HEK293 (cell line): ENCODE results near the gene BACH2.

Experiments used
- CTCF ChIA-PET: fragments of 350-600 bp; formaldehyde crosslinking; extraction: SDS; loops from one replicate; lab custom pipeline; 2021; ENCODE audit warnings: antibody characterized with exemption; lab: Yijun Ruan, JAX
- POLR2A ChIA-PET: fragments of 300-600 bp; formaldehyde crosslinking; extraction: SDS; loops from one replicate; lab custom pipeline; 2020; ENCODE audit warnings: antibody characterized with exemption, inconsistent platforms; lab: Yijun Ruan, JAX
- H3K27ac ChIP-seq: fragments of 200-500 bp; sonication (Bioruptor generic); 2 replicates; pipeline ENCODE4 v1.5.1; 2014; ENCODE audit warnings: low read depth, low read length, control low read depth, inconsistent platforms; ENCODE audit errors: extremely low read depth
- H3K36me3 ChIP-seq, 2 experiments: fragments of 200-500 bp in 1 of 2; sonication (Bioruptor generic) in 1 of 2; 1 replicate in 1 of 2; 2 replicates in 1 of 2; pipeline ENCODE4 v1.5.1; 2014 to 2017; ENCODE audit warnings: inconsistent platforms in 2 of 2, low read length in 2 of 2; ENCODE audit not compliant: control insufficient read depth in 2 of 2, insufficient read depth in 1 of 2
- H3K4me1 ChIP-seq: fragments of 200-500 bp; sonication (Bioruptor generic); 2 replicates; pipeline ENCODE4 v1.5.1; 2014; ENCODE audit warnings: mild to moderate bottlenecking, low read length, inconsistent platforms; ENCODE audit not compliant: control insufficient read depth, insufficient read depth
- H3K4me3 ChIP-seq: 2 replicates; pipeline ENCODE4 v1.5.1; 2011; ENCODE audit warnings: low read depth, mild to moderate bottlenecking, control low read depth, low read length, moderate library complexity
- H3K9me3 ChIP-seq: fragments of 200-500 bp; sonication (Bioruptor generic); 2 replicates; pipeline ENCODE4 v1.5.1; 2014; ENCODE audit warnings: low read depth, low read length, inconsistent platforms; ENCODE audit not compliant: control insufficient read depth, insufficient read depth
- GLI4 ChIP-seq: fragments of 450-650 bp; formaldehyde crosslinking; IDR thresholded peaks from 2 replicates; pipeline ENCODE4 v1.5.1; 2016; ENCODE audit warnings: missing biosample characterization, missing genetic modification characterization
- KLF9 ChIP-seq: fragments of 450-650 bp; formaldehyde crosslinking; IDR thresholded peaks from 2 replicates; pipeline ENCODE4 v1.5.1; 2016; ENCODE audit warnings: missing biosample characterization, missing genetic modification characterization, low read depth
- SETDB1 ChIP-seq: IDR thresholded peaks from one replicate; pipeline ENCODE4 v1.6.1; 2017; ENCODE audit warnings: mild to moderate bottlenecking, low read length, moderate library complexity, mixed read lengths; ENCODE audit not compliant: insufficient read length
- TCF7L2 ChIP-seq: IDR thresholded peaks from 2 replicates; pipeline ENCODE4 v1.6.1; 2011; ENCODE audit warnings: low read depth, mild to moderate bottlenecking, inconsistent platforms, low read length, moderate library complexity, borderline replicate concordance
- TRIM28 ChIP-seq: IDR thresholded peaks from 2 replicates; pipeline ENCODE4 v1.6.1; 2011; ENCODE audit warnings: low read length, control low read depth, borderline replicate concordance
- YY2 ChIP-seq: fragments of 450-650 bp; formaldehyde crosslinking; IDR thresholded peaks from 2 replicates; pipeline ENCODE4 v1.5.1; 2016; ENCODE audit warnings: missing biosample characterization, missing genetic modification characterization
- ZBTB20 ChIP-seq: fragments of 450-650 bp; formaldehyde crosslinking; IDR thresholded peaks from 2 replicates; pipeline ENCODE4 v1.5.1; 2016; ENCODE audit warnings: missing biosample characterization, missing genetic modification characterization
- ZBTB26 ChIP-seq: fragments of 450-650 bp; formaldehyde crosslinking; optimal IDR thresholded peaks from 2 replicates; pipeline ENCODE3; 2016; ENCODE audit warnings: missing biosample characterization, mild to moderate bottlenecking, missing genetic modification characterization
- ZNF19 ChIP-seq: fragments of 450-650 bp; formaldehyde crosslinking; IDR thresholded peaks from 2 replicates; pipeline ENCODE4; 2016; ENCODE audit warnings: missing biosample characterization, missing genetic modification characterization, low read depth
- ZNF324 ChIP-seq: fragments of 450-650 bp; formaldehyde crosslinking; IDR thresholded peaks from 2 replicates; pipeline ENCODE4 v1.5.1; 2016; ENCODE audit warnings: missing biosample characterization, missing genetic modification characterization
- ZNF366 ChIP-seq: fragments of 450-650 bp; formaldehyde crosslinking; conservative IDR thresholded peaks from 2 replicates; pipeline ENCODE4 v1.5.1; 2016; ENCODE audit warnings: missing biosample characterization, missing genetic modification characterization
- ZNF398 ChIP-seq: fragments of 450-650 bp; formaldehyde crosslinking; IDR thresholded peaks from 2 replicates; pipeline ENCODE4 v1.5.1; 2017; ENCODE audit warnings: missing biosample characterization, missing genetic modification characterization
- ZNF488 ChIP-seq: fragments of 450-650 bp; formaldehyde crosslinking; IDR thresholded peaks from 2 replicates; pipeline ENCODE4 v1.5.1; 2016; ENCODE audit warnings: missing biosample characterization, missing genetic modification characterization
- ZNF544 ChIP-seq: fragments of 450-650 bp; formaldehyde crosslinking; IDR thresholded peaks from 2 replicates; pipeline ENCODE4 v1.5.0; 2017; ENCODE audit warnings: missing biosample characterization, missing genetic modification characterization
- ZNF623 ChIP-seq: fragments of 450-650 bp; formaldehyde crosslinking; IDR thresholded peaks from 2 replicates; pipeline ENCODE4 v1.5.1; 2016; ENCODE audit warnings: missing biosample characterization, missing genetic modification characterization
- ZNF707 ChIP-seq: fragments of 450-650 bp; formaldehyde crosslinking; IDR thresholded peaks from 2 replicates; pipeline ENCODE4 v1.5.1; 2016; ENCODE audit warnings: missing biosample characterization, missing genetic modification characterization
- ZNF776 ChIP-seq: fragments of 450-650 bp; formaldehyde crosslinking; IDR thresholded peaks from 2 replicates; pipeline ENCODE4 v1.5.0; 2017; ENCODE audit warnings: missing biosample characterization, missing genetic modification characterization, borderline replicate concordance
- ZNF777 ChIP-seq: fragments of 450-650 bp; formaldehyde crosslinking; IDR thresholded peaks from 2 replicates; pipeline ENCODE4 v1.5.1; 2017; ENCODE audit warnings: missing biosample characterization, missing genetic modification characterization, borderline replicate concordance

The BACH2 gene

GRCh38 chr6:89970072-89970471, 326.6 kb downstream of the BACH2 start:
- ChIA-PET POLR2A (no interaction called here), CTCF (interaction anchor here (0.6 to 3.1 kb wide), 28 partner anchors 8 to 1028 kb away, joined by 3 to 19 read pairs (median 4); no protein-coding TSS in a partner anchor)
- no peak for TF ChIP-seq GLI4 (tag by site-specific recombination)
- Histone ChIP-seq H3K4me3 (no peak overlapping the region), H3K4me1 (no peaks in the 10 kb centered on the region; the same call in 1 of the 2 replicates), H3K9me3 (no peaks in the 10 kb centered on the region), H3K36me3 (no peaks in the 10 kb centered on the region), H3K27ac (no peak overlapping the region)

- no peaks in the 10 kb centered on the region for H3K36me3 ChIP-seq
- ChIA-PET POLR2A (no interaction called here), CTCF (interaction anchor here (0.5 to 2.6 kb wide), 5 partner anchors 11 to 320 kb away, joined by 3 to 20 read pairs (median 4); no protein-coding TSS in a partner anchor)
- H3K4me3 ChIP-seq, result no peak overlapping the region
- no peaks in the 10 kb centered on the region; the same call in 1 of the 2 replicates for H3K4me1 ChIP-seq
- no peak overlapping the region for H3K27ac ChIP-seq
- TF ChIP-seq ZNF777 (tag by site-specific recombination) (no peak), ZNF324 (no peak), ZNF488 (tag by site-specific recombination) (no peak), ZNF19 (tag by site-specific recombination) (no peak), KLF9 (tag by site-specific recombination) (no peak), TCF7L2 (no peak), ZNF544 (tag by site-specific recombination) (no peak), ZNF776 (tag by site-specific recombination) (no peak), ZBTB20 (tag by site-specific recombination) (no peak), SETDB1 (no peak), ZNF707 (tag by site-specific recombination) (no peak), GLI4 (tag by site-specific recombination) (no peak), ZNF366 (tag by site-specific recombination) (no peak), ZNF623 (tag by site-specific recombination) (no peak)
- no peaks in the 10 kb centered on the region for H3K9me3 ChIP-seq
Measured at GRCh38 chr6:89966913-89967312, 329.7 kb downstream of the BACH2 start.

- Histone ChIP-seq H3K9me3 (no peaks in the 10 kb centered on the region), H3K36me3 (no peaks in the 10 kb centered on the region), H3K4me3 (no peak overlapping the region), H3K4me1 (no peaks in the 10 kb centered on the region; the same call in 1 of the 2 replicates), H3K27ac (no peak overlapping the region)
- ChIA-PET POLR2A (no interaction called here), CTCF (interaction anchor here (0.7 to 2.6 kb wide), 5 partner anchors 9 to 320 kb away, joined by 3 to 20 read pairs (median 4); no protein-coding TSS in a partner anchor)
- 0 out of 2 replicates have a peak, but pooled peaks have one; percentile 34 for TF ChIP-seq YY2 (tag by site-specific recombination)
- TF ChIP-seq TRIM28, result no peak
Measured at GRCh38 chr6:89966228-89966544, 330.5 kb downstream of the BACH2 start.

- no peaks in the 10 kb centered on the region for H3K4me1 ChIP-seq
- no peaks in the 10 kb centered on the region for H3K9me3 ChIP-seq
- H3K4me3 ChIP-seq, result no peak overlapping the region
- H3K36me3 ChIP-seq, result no peaks in the 10 kb centered on the region
- POLR2A ChIA-PET, result no interaction called here
- TF ChIP-seq ZBTB26 (tag by site-specific recombination) (no peak), ZNF398 (tag by site-specific recombination) (no peak)
- H3K27ac ChIP-seq, result no peak overlapping the region
- CTCF ChIA-PET, result interaction anchor here (0.6 to 2.6 kb wide), 7 partner anchors 8 to 513 kb away, joined by 3 to 20 read pairs (median 4); no protein-coding TSS in a partner anchor
Measured at GRCh38 chr6:89965441-89966227, 331.0 kb downstream of the BACH2 start.
